Measurements from ENCODE around the gene NLRP6.
"Not testable (repeated sequence)": the region's sequence is repeated elsewhere in the genome, so short reads cannot be mapped to it uniquely, and the experiment has no call there.

Gene NLRP6

GRCh38 chr11:280706-281485 is 2.7 kb downstream of the NLRP6 start:
- in situ Hi-C loops (cut with HindIII; ENCODE audit: low sequenced_read_pairs) = no loop called here

GRCh38 chr11:281486-282161 is 3.4 kb downstream of the NLRP6 start:
- in situ Hi-C loops (cut with HindIII; ENCODE audit: low sequenced_read_pairs) = no loop called here

- in situ Hi-C loops (cut with HindIII; ENCODE audit: low sequenced_read_pairs) = no loop called here
These were observed 4.0 kb downstream of the NLRP6 start for GRCh38 chr11:282171-282570.

GRCh38 chr11:282630-283360 is 4.6 kb downstream of the NLRP6 start:
- in situ Hi-C loops (cut with HindIII; ENCODE audit: low sequenced_read_pairs) = no loop called here

- in situ Hi-C loops (cut with HindIII; ENCODE audit: low sequenced_read_pairs) = no loop called here
These were observed 5.3 kb downstream of the NLRP6 start for GRCh38 chr11:283405-284104.

GRCh38 chr11:284105-285020 is 6.2 kb downstream of the NLRP6 start:
- in situ Hi-C loops (cut with HindIII; ENCODE audit: low sequenced_read_pairs) = no loop called here

GRCh38 chr11:285021-285893 is 7.0 kb downstream of the NLRP6 start:
- in situ Hi-C loops (cut with HindIII; ENCODE audit: low sequenced_read_pairs) = no loop called here

- in situ Hi-C loops (cut with HindIII; ENCODE audit: low sequenced_read_pairs) = no loop called here
These were observed 7.7 kb downstream of the NLRP6 start for GRCh38 chr11:285894-286220.

GRCh38 chr11:286977-287820 is 9.0 kb downstream of the NLRP6 start:
- in situ Hi-C loops (cut with HindIII; ENCODE audit: low sequenced_read_pairs) = not testable (repeated sequence)

GRCh38 chr11:287821-288477 is 9.7 kb downstream of the NLRP6 start:
- in situ Hi-C loops (cut with HindIII; ENCODE audit: low sequenced_read_pairs) = no loop called here

GRCh38 chr11:288478-289397 is 10.5 kb downstream of the NLRP6 start, which contains the start of gene PGGHG:
Gene PGGHG, plus strand, starts transcription at chr11:289126. Its CDS starts 691 bp downstream, at chr11:289817.
- in situ Hi-C loops (cut with HindIII; ENCODE audit: low sequenced_read_pairs) = no loop called here

- in situ Hi-C loops (cut with HindIII; ENCODE audit: low sequenced_read_pairs) = no loop called here
These were observed 11.1 kb downstream of the NLRP6 start for GRCh38 chr11:289398-289711.

- in situ Hi-C loops (cut with HindIII; ENCODE audit: low sequenced_read_pairs) = no loop called here
These were observed 11.8 kb downstream of the NLRP6 start for GRCh38 chr11:289712-290620.

GRCh38 chr11:290621-291231 is 12.5 kb downstream of the NLRP6 start:
- in situ Hi-C loops (cut with HindIII; ENCODE audit: low sequenced_read_pairs) = no loop called here

Measured in DLD1 (cell line).